Measurements from ENCODE around the gene DNAH9. TPM values are rescaled to one million over a fixed set of nuclear protein-coding genes. Genes with fewer than 3 reads are reported as not detected.

Gene DNAH9
- total and polyA plus RNA-seq, 2 experiments from 2014 or later = 0.24 to 1.8 TPM

DNA sequence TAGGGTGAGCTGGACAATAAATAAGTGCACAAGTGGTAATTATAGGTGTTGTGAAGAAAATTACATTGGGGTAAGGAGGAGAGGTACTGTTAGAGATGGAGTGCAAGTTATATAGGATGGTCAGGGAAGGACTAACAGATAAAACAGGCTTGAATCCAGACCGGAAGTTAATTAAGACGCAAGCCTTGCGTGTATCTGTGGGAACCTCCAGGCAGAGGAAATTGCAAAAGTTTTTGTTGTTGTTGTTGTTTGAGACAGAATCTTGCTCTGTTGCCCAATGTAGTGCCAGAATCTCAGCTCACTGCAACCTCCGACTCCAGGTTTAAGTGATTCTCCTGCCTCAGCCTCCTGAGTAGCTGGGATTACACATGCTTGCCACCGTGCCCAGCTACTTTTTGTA lies 401.4 kb downstream of the DNAH9 start:
- TF ChIP-seq CTCF (IDR thresholded peaks at IDR 0.05; ENCODE audit: low read depth, low read length) = no peak
- peak in 1 of 2 donors; percentile 38 for DNase-seq (ENCODE audit: low read depth in 1 of 2, low spot score in 1 of 2)
- peaks cover 5% of the 10 kb centered on the region for H3K4me1 ChIP-seq (ENCODE audit: low read depth)
- H3K27ac ChIP-seq = no peak overlapping the region
- H3K9me3 ChIP-seq (ENCODE audit: low read depth) = no peaks in the 10 kb centered on the region
- no peaks in the 10 kb centered on the region for H3K36me3 ChIP-seq
- H3K27me3 ChIP-seq = no peaks in the 10 kb centered on the region
- no peak overlapping the region for H3K4me3 ChIP-seq

DNA sequence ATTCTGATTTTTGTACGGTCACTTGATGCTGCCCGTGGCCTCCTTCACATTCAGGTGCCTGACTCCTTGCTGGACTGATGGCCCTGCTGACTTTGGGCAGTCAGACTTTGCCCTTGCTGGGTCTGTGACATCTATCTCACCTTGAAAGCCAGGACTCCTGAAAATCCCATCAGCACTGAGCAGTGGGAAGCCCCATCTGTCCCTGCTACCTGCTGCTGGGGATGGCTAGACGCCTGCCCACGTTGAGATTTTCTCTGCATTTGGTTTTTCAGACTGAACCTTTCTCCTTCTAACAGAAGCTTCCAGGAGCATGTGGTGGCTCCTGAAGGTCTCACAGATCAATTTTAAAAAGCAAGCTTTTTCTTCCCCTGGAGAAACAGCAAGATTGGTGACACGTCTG lies 409.2 kb downstream of the DNAH9 start:
- TF ChIP-seq CTCF (IDR thresholded peaks at IDR 0.05; ENCODE audit: low read depth, low read length) = no peak
- Histone ChIP-seq H3K4me3 (no peak overlapping the region), H3K27ac (no peak overlapping the region), H3K9me3 (ENCODE audit: low read depth) (no peaks in the 10 kb centered on the region), H3K36me3 (no peaks in the 10 kb centered on the region), H3K27me3 (no peaks in the 10 kb centered on the region), H3K4me1 (ENCODE audit: low read depth) (no peaks in the 10 kb centered on the region)
- DNase-seq (ENCODE audit: low read depth in 1 of 2, low spot score in 1 of 2) = no peak

All from cardiac muscle cell (in vitro differentiated cells and primary cell).